Mesendoderm (in vitro differentiated cells): ENCODE results near the gene TJP2.
"Not testable (repeated sequence)": the region's sequence is repeated elsewhere in the genome, so short reads cannot be mapped to it uniquely, and the experiment has no call there.

Experiments used
- DNase-seq: peaks from one replicate; pipeline ENCODE4 v3.0.0; 2013
- H2AK5ac ChIP-seq: 2 replicates; pipeline ENCODE4 v1.6.1; 2013; ENCODE audit warnings: low read length, inconsistent platforms
- H2BK120ac ChIP-seq: 2 replicates; pipeline ENCODE4 v1.6.1; 2013; ENCODE audit warnings: low read depth, mild to moderate bottlenecking, low read length, moderate library complexity, mixed read lengths
- H2BK15ac ChIP-seq: replicated peaks from 2 replicates; pipeline ENCODE4 v1.6.1; 2013; ENCODE audit warnings: low read depth, mild to moderate bottlenecking, moderate library complexity
- H2BK5ac ChIP-seq: 2 replicates; pipeline ENCODE4 v1.6.1; 2013; ENCODE audit warnings: low read length, inconsistent platforms
- H3K18ac ChIP-seq: 2 replicates; pipeline ENCODE4 v1.6.1; 2013; ENCODE audit warnings: mild to moderate bottlenecking, low read length, mixed read lengths
- H3K23ac ChIP-seq: one replicate; pipeline ENCODE4 v1.6.1; 2013; ENCODE audit warnings: low read length
- H3K27ac ChIP-seq: 2 replicates; pipeline ENCODE4 v1.5.1; 2013; ENCODE audit warnings: low read depth, mild to moderate bottlenecking, inconsistent platforms, low read length, moderate library complexity
- H3K27me3 ChIP-seq: 2 replicates; pipeline ENCODE4 v1.6.1; 2013; ENCODE audit warnings: low read length, control low read depth, mild to moderate bottlenecking, inconsistent platforms; ENCODE audit not compliant: insufficient read depth, poor library complexity
- H3K36me3 ChIP-seq: 2 replicates; pipeline ENCODE4 v1.6.1; 2013; ENCODE audit warnings: low read length, inconsistent platforms; ENCODE audit not compliant: control insufficient read depth, insufficient read depth
- H3K4ac ChIP-seq: one replicate; pipeline ENCODE4 v1.6.1; 2013; ENCODE audit warnings: low read depth, mild to moderate bottlenecking, low read length, moderate library complexity
- H3K4me1 ChIP-seq: 2 replicates; pipeline ENCODE4 v1.6.1; 2013; ENCODE audit warnings: low read depth, low read length, inconsistent platforms; ENCODE audit not compliant: control insufficient read depth
- H3K4me2 ChIP-seq: 2 replicates; pipeline ENCODE4 v1.6.1; 2013; ENCODE audit warnings: low read length
- H3K4me3 ChIP-seq: 2 replicates; pipeline ENCODE4 v1.5.1; 2013; ENCODE audit warnings: mild to moderate bottlenecking, low read length
- H3K56ac ChIP-seq: one replicate; pipeline ENCODE4 v1.6.1; 2013; ENCODE audit warnings: low read length
- H3K79me1 ChIP-seq: 2 replicates; pipeline ENCODE4 v1.6.1; 2013; ENCODE audit warnings: low read length, inconsistent platforms
- H3K79me2 ChIP-seq: 2 replicates; pipeline ENCODE4 v1.6.1; 2013; ENCODE audit warnings: mild to moderate bottlenecking, low read length; ENCODE audit not compliant: control insufficient read depth, insufficient read depth
- H3K9ac ChIP-seq: 2 replicates; pipeline ENCODE4 v1.6.1; 2013; ENCODE audit warnings: low read length, inconsistent platforms
- H4K5ac ChIP-seq: one replicate; pipeline ENCODE4 v1.6.1; 2013; ENCODE audit warnings: low read length
- H4K8ac ChIP-seq: one replicate; pipeline ENCODE4 v1.6.1; 2013; ENCODE audit warnings: low read depth, mild to moderate bottlenecking, control low read depth, low read length, moderate library complexity
- WGBS: extraction: QIAGEN DNeasy Blood & Tissue Kit; methylation state at CpG from one replicate; pipeline ENCODE4 v1.1.7; 2013; ENCODE audit warnings: low lambda C conversion rate, missing lambda C conversion rate; ENCODE audit not compliant: insufficient coverage; ENCODE audit errors: extremely low coverage; 5-methylcytosine and 5-hydroxymethylcytosine counted together

The TJP2 gene

GRCh38 chr9:69297300-69297980 lies 123.4 kb downstream of the TJP2 start:
- Histone ChIP-seq H2BK120ac (peak overlapping the region; percentile 89), H3K27ac (no peak overlapping the region), H2BK15ac (no peak overlapping the region), H3K4ac (no peak overlapping the region), H3K79me1 (no peaks in the 10 kb centered on the region), H2BK5ac (peak overlapping the region; percentile 42), H3K18ac (peak overlapping the region; percentile 31), H3K36me3 (no peaks in the 10 kb centered on the region), H3K27me3 (no peaks in the 10 kb centered on the region), H3K4me3 (no peak overlapping the region), H3K79me2 (no peaks in the 10 kb centered on the region), H3K4me2 (peak overlapping the region; percentile 12), H3K4me1 (peaks cover 7% of the 10 kb centered on the region), H3K23ac (no peak overlapping the region), H3K56ac (peak overlapping the region; percentile 66), H2AK5ac (no peak overlapping the region), H4K5ac (no peak overlapping the region), H3K9ac (no peak overlapping the region), H4K8ac (no peak overlapping the region)
- no CpG with 5 or more reads among the region's 11 CpGs for whole genome bisulfite sequencing
- peak; percentile 48 for DNase-seq

GRCh38 chr9:69299315-69299714 lies 125.2 kb downstream of the TJP2 start:
- Histone ChIP-seq H3K79me1 (no peaks in the 10 kb centered on the region), H3K4ac (no peak overlapping the region), H3K4me2 (no peak overlapping the region), H3K9ac (no peak overlapping the region), H3K56ac (no peak overlapping the region), H3K27me3 (no peaks in the 10 kb centered on the region), H3K36me3 (no peaks in the 10 kb centered on the region), H3K18ac (no peak overlapping the region), H4K5ac (no peak overlapping the region), H3K4me3 (no peak overlapping the region), H3K79me2 (no peaks in the 10 kb centered on the region), H3K27ac (no peak overlapping the region), H2BK15ac (no peak overlapping the region), H2BK120ac (no peak overlapping the region), H2AK5ac (no peak overlapping the region), H3K23ac (no peak overlapping the region), H2BK5ac (no peak overlapping the region), H3K4me1 (peaks cover 7% of the 10 kb centered on the region), H4K8ac (no peak overlapping the region)
- no peak for DNase-seq
- no CpG with 5 or more reads among the region's 1 CpG for WGBS

- no peaks in the 10 kb centered on the region for H3K27me3 ChIP-seq
- H3K18ac ChIP-seq, result no peak overlapping the region
- no peak overlapping the region for H3K27ac ChIP-seq
- no peak overlapping the region for H3K23ac ChIP-seq
- H3K9ac ChIP-seq, result no peak overlapping the region
- H2AK5ac ChIP-seq, result no peak overlapping the region
- no peak overlapping the region for H3K4ac ChIP-seq
- H4K8ac ChIP-seq, result no peak overlapping the region
- no peak overlapping the region for H2BK120ac ChIP-seq
- no peak overlapping the region for H4K5ac ChIP-seq
- no peak overlapping the region for H2BK15ac ChIP-seq
- no CpG with 5 or more reads among the region's 1 CpG for WGBS
- H3K79me2 ChIP-seq, result no peaks in the 10 kb centered on the region
- no peaks in the 10 kb centered on the region for H3K36me3 ChIP-seq
- no peak overlapping the region for H3K56ac ChIP-seq
- H2BK5ac ChIP-seq, result no peak overlapping the region
- peaks cover 7% of the 10 kb centered on the region for H3K4me1 ChIP-seq
- no peak overlapping the region for H3K4me2 ChIP-seq
- H3K4me3 ChIP-seq, result no peak overlapping the region
- no peaks in the 10 kb centered on the region for H3K79me1 ChIP-seq
- DNase-seq, result no peak
These were observed 125.7 kb downstream of the TJP2 start for GRCh38 chr9:69299826-69300225.

GRCh38 chr9:69303331-69303730 lies 129.3 kb downstream of the TJP2 start:
- H3K4ac ChIP-seq, result no peak overlapping the region
- no peak overlapping the region for H3K18ac ChIP-seq
- no peaks in the 10 kb centered on the region for H3K79me1 ChIP-seq
- H3K27me3 ChIP-seq, result no peaks in the 10 kb centered on the region
- no peak overlapping the region for H4K8ac ChIP-seq
- no peak overlapping the region for H2BK5ac ChIP-seq
- H3K56ac ChIP-seq, result no peak overlapping the region
- peaks cover 5% of the 10 kb centered on the region for H3K4me1 ChIP-seq
- no peak overlapping the region for H3K4me2 ChIP-seq
- H3K36me3 ChIP-seq, result no peaks in the 10 kb centered on the region
- no peak overlapping the region for H4K5ac ChIP-seq
- H2AK5ac ChIP-seq, result no peak overlapping the region
- no peak overlapping the region for H3K4me3 ChIP-seq
- WGBS, result no CpG with 5 or more reads among the region's 2 CpGs
- no peak overlapping the region for H3K27ac ChIP-seq
- no peaks in the 10 kb centered on the region for H3K79me2 ChIP-seq
- DNase-seq, result no peak
- no peak overlapping the region for H3K23ac ChIP-seq
- H2BK15ac ChIP-seq, result no peak overlapping the region
- no peak overlapping the region for H3K9ac ChIP-seq
- H2BK120ac ChIP-seq, result no peak overlapping the region

- not testable (repeated sequence) for H3K23ac ChIP-seq, H2BK5ac ChIP-seq, DNase-seq, H4K5ac ChIP-seq, H2AK5ac ChIP-seq, H3K4me3 ChIP-seq, H2BK15ac ChIP-seq, H3K9ac ChIP-seq, H3K79me1 ChIP-seq, H3K4me2 ChIP-seq, H4K8ac ChIP-seq, H3K79me2 ChIP-seq, H3K4me1 ChIP-seq, H3K4ac ChIP-seq, H3K36me3 ChIP-seq, H3K27me3 ChIP-seq
- Histone ChIP-seq H3K18ac (peak overlapping the region; percentile 47), H3K56ac (peak overlapping the region; percentile 75), H2BK120ac (peak overlapping the region; percentile 47), H3K27ac (peak overlapping the region; percentile 74)
- WGBS, result no CpG with 5 or more reads among the region's 5 CpGs
These were observed 132.9 kb downstream of the TJP2 start for GRCh38 chr9:69306895-69307445.
